Measurements from ENCODE around the gene RMP24.
"Not testable (repeated sequence)": the region's sequence is repeated elsewhere in the genome, so short reads cannot be mapped to it uniquely, and the experiment has no call there.

The RMP24 gene

GRCh38 chr18:35969676-35970075, 2.8 kb upstream of the RMP24 start:
- no peak for DNase-seq

GRCh38 chr18:35971661-35972196, 750 bp upstream of the RMP24 start:
- DNase-seq = no peak

- no peak for DNase-seq
Observed at GRCh38 chr18:35973650-35974049, 1.2 kb downstream of the RMP24 start.

GRCh38 chr18:35974181-35974580, 1.7 kb downstream of the RMP24 start:
- no peak for DNase-seq

- DNase-seq = no peak
Observed at GRCh38 chr18:35979112-35979511, 6.6 kb downstream of the RMP24 start.

GRCh38 chr18:35982409-35983114, 10.1 kb downstream of the RMP24 start:
- DNase-seq = no peak

- DNase-seq = no peak
Observed at GRCh38 chr18:35983147-35983546, 10.7 kb downstream of the RMP24 start.

GRCh38 chr18:35983818-35984217, 11.3 kb downstream of the RMP24 start:
- DNase-seq = no peak

- DNase-seq = no peak
Observed at GRCh38 chr18:35991696-35992095, 19.2 kb downstream of the RMP24 start.

- DNase-seq = no peak
Observed at GRCh38 chr18:35993013-35993412, 20.5 kb downstream of the RMP24 start.

GRCh38 chr18:35998967-35999366, 26.5 kb downstream of the RMP24 start:
- DNase-seq = no peak

- DNase-seq = no peak
Observed at GRCh38 chr18:35999925-36000324, 27.4 kb downstream of the RMP24 start.

- no peak for DNase-seq
Observed at GRCh38 chr18:36006997-36007396, 34.5 kb downstream of the RMP24 start.

- no peak for DNase-seq
Observed at GRCh38 chr18:36009214-36009613, 36.7 kb downstream of the RMP24 start.

GRCh38 chr18:36012891-36013290, 40.4 kb downstream of the RMP24 start:
- no peak for DNase-seq

- DNase-seq = no peak
Observed at GRCh38 chr18:36015629-36016028, 43.1 kb downstream of the RMP24 start.

- no peak for DNase-seq
Observed at GRCh38 chr18:36017232-36017631, 44.8 kb downstream of the RMP24 start.

- DNase-seq = no peak
Observed at GRCh38 chr18:36020174-36020711, 47.8 kb downstream of the RMP24 start.

- DNase-seq = no peak
Observed at GRCh38 chr18:36023336-36023735, 50.9 kb downstream of the RMP24 start.

- not testable (repeated sequence) for DNase-seq
Observed at GRCh38 chr18:36024241-36024640, 51.8 kb downstream of the RMP24 start.

GRCh38 chr18:36025025-36025424, 52.5 kb downstream of the RMP24 start:
- no peak for DNase-seq

GRCh38 chr18:36028859-36029258, 56.4 kb downstream of the RMP24 start:
- no peak for DNase-seq
